Breast epithelium (tissue), 4 donors: ENCODE data around the gene COL9A3. TPM values are rescaled to one million over a fixed set of nuclear protein-coding genes. Genes with fewer than 3 reads are reported as not detected.
A peak's percentile ranks its signal among the peaks of the same experiment; 100 is the strongest.

Source experiments
- DNase-seq, 2 donors: peaks; one replicate each; pipeline ENCODE4 v3.0.0-alpha.2; 2019; ENCODE audit warnings: low spot score in 2 of 2
- H3K27ac ChIP-seq, 2 donors: fragments of 200-600 bp; sonication (generic) in 1 of 2; one replicate each; pipeline ENCODE4 v1.5.1; 2016 to 2019; ENCODE audit warnings: mild to moderate bottlenecking in 1 of 2
- H3K27me3 ChIP-seq, 2 donors: fragments of 200-600 bp; sonication (generic) in 1 of 2; one replicate each; pipeline versions ENCODE4 v1.5.1 to v1.6.0; 2017 to 2019; ENCODE audit warnings: control low read depth in 1 of 2, mild to moderate bottlenecking in 1 of 2
- H3K36me3 ChIP-seq: fragments of 200-600 bp; one replicate; pipeline ENCODE4 v1.5.1; 2019
- H3K4me1 ChIP-seq, 2 donors: fragments of 200-600 bp; sonication (generic); one replicate each; pipeline ENCODE4 v1.5.1; 2016 to 2019; ENCODE audit warnings: control low read depth in 1 of 2
- H3K4me3 ChIP-seq, 3 donors: fragments of 200-600 bp; sonication (generic); 1 replicate in 2 of 3; 2 replicates in 1 of 3; pipeline ENCODE4 v1.5.1; 2016 to 2019; ENCODE audit warnings: mild to moderate bottlenecking in 3 of 3, moderate library complexity in 2 of 3
- H3K9me3 ChIP-seq, 2 donors: fragments of 200-600 bp; sonication (generic) in 1 of 2; one replicate each; pipeline ENCODE4 v1.5.1; 2016 to 2019; ENCODE audit warnings: control low read depth in 1 of 2
- POLR2A ChIP-seq: fragments of 450-650 bp; IDR thresholded peaks from one replicate; pipeline ENCODE4 v1.6.1; 2016; ENCODE audit warnings: antibody characterized with exemption, mild to moderate bottlenecking, moderate library complexity
- POLR2AphosphoS5 ChIP-seq, 3 donors: sonication (generic); formaldehyde crosslinking; IDR thresholded peaks; one replicate each; pipeline ENCODE4 v1.6.1; 2017; ENCODE audit warnings: antibody characterized with exemption in 3 of 3
- intact Hi-C: fragments of 100-400 bp; cut with DNase I; formaldehyde crosslinking; loops from one replicate; pipeline ENCODE4 v1.15.1; 2023; ENCODE audit warnings: low total_unique reads
- total RNA-seq, 3 donors: library from RNA; depleted of rRNA; stranded (reverse); fragments of >200 nt; gene quantifications; one replicate each; pipeline ENCODE4 v1.1.0, GENCODE V29; 2016
- TF ChIP-seq, protein P1 (sequence below), 3 donors: fragments of 450-650 bp; IDR thresholded peaks; one replicate each; pipeline ENCODE4 v1.5.1; 2016 to 2017; ENCODE audit warnings: antibody characterized with exemption in 3 of 3, mild to moderate bottlenecking in 3 of 3, moderate library complexity in 3 of 3

COL9A3 gene
- total RNA-seq, 3 donors from 2014 or later: 0.16 to 10.2 (median 5.0) TPM

DNA sequence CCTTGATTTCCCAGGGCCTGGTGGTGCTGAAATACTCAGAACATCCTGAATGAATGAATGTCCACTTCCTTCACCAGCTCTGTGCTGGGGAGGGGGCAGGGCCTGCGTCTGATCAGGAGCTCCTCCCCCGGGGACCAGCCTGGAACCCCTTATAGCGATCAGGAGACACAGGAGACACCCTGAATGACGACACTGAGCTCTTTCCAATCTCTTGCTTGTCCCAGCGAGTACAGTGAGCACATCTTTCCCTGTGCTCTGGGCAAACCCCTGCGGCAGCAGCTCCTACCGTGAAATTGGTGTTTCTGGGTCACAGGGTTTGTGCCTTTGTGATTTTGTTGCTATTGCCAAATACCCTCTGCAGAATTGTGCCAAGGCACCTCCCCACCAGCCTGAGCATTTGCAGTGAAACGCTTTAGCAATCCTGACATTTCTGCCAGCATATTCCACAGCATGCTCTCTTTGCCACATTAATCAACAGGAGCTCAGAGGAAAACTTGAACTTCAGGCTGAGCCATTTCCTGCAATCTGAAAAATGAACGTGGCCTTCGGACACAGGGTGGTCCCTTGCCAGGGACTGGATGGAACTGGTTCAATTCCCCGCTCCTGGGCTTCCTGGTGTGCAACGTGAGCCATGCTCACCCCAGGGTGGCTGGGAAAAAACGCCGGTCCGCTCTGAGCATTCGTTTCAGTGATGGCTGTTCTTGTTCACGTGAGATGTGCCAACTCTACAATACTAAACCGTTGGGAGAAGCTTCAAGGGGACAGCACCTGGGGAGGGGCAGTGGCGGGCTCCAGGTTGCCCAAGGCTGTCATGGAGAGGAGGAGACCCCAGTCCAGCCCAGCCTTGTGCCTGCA is 43.6 kb upstream of the COL9A3 start:
- intact Hi-C loops: no loop called here
- H3K4me3 ChIP-seq: no peak overlapping the region
- DNase-seq: no peak
- H3K27ac ChIP-seq: peak overlapping the region in 1 of 2 donors; percentile 3
- TF ChIP-seq POLR2AphosphoS5 (IDR thresholded peaks at IDR 0.05) (no peak), POLR2A (no peak)
- TF ChIP-seq, protein P1, sequence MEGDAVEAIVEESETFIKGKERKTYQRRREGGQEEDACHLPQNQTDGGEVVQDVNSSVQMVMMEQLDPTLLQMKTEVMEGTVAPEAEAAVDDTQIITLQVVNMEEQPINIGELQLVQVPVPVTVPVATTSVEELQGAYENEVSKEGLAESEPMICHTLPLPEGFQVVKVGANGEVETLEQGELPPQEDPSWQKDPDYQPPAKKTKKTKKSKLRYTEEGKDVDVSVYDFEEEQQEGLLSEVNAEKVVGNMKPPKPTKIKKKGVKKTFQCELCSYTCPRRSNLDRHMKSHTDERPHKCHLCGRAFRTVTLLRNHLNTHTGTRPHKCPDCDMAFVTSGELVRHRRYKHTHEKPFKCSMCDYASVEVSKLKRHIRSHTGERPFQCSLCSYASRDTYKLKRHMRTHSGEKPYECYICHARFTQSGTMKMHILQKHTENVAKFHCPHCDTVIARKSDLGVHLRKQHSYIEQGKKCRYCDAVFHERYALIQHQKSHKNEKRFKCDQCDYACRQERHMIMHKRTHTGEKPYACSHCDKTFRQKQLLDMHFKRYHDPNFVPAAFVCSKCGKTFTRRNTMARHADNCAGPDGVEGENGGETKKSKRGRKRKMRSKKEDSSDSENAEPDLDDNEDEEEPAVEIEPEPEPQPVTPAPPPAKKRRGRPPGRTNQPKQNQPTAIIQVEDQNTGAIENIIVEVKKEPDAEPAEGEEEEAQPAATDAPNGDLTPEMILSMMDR (IDR thresholded peaks at IDR 0.05): no peak
- peaks cover 0 to 7% of the 10 kb centered on the region in 2 donors for H3K4me1 ChIP-seq
- no peaks in the 10 kb centered on the region for H3K36me3 ChIP-seq
- H3K27me3 ChIP-seq: peaks cover 0 to 28% of the 10 kb centered on the region in 2 donors
- H3K9me3 ChIP-seq: no peaks in the 10 kb centered on the region

DNA sequence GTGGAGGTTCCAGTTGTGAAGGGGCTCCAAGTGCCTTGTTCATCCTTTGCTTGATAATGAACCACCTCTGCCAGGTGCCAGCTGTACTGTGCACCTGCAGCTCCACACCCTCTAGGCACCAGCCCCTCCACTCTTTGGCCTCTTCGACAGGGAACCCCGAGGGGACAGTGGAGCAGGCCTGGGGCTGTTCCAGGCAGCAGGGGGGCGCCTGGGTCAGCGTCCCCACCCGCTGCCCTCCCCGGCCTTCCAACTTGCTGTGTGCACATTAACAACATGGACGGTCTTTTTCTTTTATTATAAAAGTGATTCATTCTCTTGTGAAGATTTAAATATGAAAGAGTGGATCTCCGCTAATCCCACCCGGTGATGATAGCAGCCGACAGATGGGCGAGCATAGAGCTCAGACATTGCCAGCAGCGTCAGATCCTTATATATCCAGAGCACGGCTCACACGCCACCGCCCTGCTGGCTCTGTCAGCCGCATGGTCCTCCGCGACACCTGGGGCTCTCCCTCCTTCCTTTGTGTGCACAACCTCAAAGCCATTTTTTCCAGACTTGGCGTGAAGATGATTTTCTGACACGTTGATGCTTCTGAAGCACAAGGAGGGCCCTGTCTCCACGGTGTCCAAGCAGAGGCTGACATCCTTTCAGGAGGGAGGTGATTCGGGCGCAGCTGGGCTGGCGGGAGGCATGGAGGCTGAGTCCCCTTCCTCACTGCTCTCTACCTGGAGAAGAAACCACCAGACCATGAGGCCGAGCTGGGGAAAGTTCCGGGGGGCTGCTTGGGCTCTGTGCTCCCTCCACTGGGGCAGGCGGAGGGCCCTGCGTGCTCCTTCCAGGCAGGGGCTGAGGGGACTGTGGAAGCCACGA is 42.8 kb upstream of the COL9A3 start:
- Histone ChIP-seq H3K27me3 (peaks cover 0 to 36% of the 10 kb centered on the region in 2 donors), H3K4me1 (no peaks in the 10 kb centered on the region), H3K27ac (no peak overlapping the region), H3K4me3 (no peak overlapping the region), H3K9me3 (no peaks in the 10 kb centered on the region), H3K36me3 (no peaks in the 10 kb centered on the region)
- no peak for DNase-seq
- TF ChIP-seq, protein P1 (IDR thresholded peaks at IDR 0.05): no peak
- TF ChIP-seq POLR2A (no peak), POLR2AphosphoS5 (IDR thresholded peaks at IDR 0.05) (no peak)
- intact Hi-C loops: no loop called here

DNA sequence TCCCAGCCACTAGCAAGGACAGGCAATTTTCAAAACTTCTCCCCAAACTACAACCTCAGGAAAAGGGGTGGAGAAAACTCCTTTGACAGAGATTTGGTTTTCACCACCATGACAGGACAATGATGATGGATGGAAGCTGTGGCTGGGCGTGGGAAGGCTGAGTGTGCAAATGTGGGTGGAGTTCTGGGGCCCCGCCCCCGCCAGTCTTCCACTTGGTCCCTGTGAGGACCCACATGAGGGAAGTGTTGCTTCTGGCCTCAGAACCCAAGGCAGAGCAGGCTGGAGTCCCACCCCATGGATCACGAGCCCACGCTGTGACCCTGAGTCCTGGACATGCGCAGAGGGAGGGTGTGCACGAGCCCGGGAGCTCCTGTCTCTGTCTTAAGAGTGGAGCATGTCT is 42.1 kb upstream of the COL9A3 start:
- no peaks in the 10 kb centered on the region for H3K4me1 ChIP-seq
- no peaks in the 10 kb centered on the region for H3K9me3 ChIP-seq
- DNase-seq: no peak
- no peaks in the 10 kb centered on the region for H3K36me3 ChIP-seq
- no peak overlapping the region for H3K4me3 ChIP-seq
- TF ChIP-seq, protein P1 (IDR thresholded peaks at IDR 0.05): no peak
- TF ChIP-seq POLR2A (no peak), POLR2AphosphoS5 (IDR thresholded peaks at IDR 0.05) (no peak)
- H3K27ac ChIP-seq: no peak overlapping the region
- intact Hi-C loops: loop anchor here (5.0 kb wide), 1 partner anchor 633 kb away; no protein-coding TSS in a partner anchor
- peaks cover 0 to 42% of the 10 kb centered on the region in 2 donors for H3K27me3 ChIP-seq

DNA sequence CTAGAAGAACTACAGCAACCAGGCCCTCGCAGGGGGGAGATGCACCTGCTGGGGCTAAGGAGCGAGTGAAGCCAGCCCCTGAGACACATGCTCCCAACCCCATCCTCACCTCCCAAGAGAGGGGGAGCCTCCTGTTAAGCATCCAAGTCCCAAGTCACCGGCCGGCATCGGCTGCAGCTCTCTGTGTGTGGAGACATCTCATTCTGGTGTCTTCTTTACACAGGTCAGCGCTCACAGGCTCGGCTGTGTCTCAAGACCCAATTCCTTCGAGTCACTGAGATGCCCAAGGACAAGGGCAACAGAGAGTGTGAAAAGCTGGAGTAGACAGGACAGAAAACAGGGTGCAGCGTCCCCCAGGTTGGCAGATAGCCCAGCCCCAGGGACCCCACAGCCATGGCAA is 41.6 kb upstream of the COL9A3 start:
- intact Hi-C loops: loop anchor here (5.0 kb wide), 1 partner anchor 632 kb away; no protein-coding TSS in a partner anchor
- Histone ChIP-seq H3K36me3 (no peaks in the 10 kb centered on the region), H3K9me3 (no peaks in the 10 kb centered on the region), H3K4me3 (no peak overlapping the region), H3K27me3 (peaks cover 0 to 45% of the 10 kb centered on the region in 2 donors), H3K27ac (no peak overlapping the region), H3K4me1 (no peaks in the 10 kb centered on the region)
- no peak for DNase-seq
- TF ChIP-seq, protein P1 (IDR thresholded peaks at IDR 0.05): no peak
- TF ChIP-seq POLR2A: no peak
- no peak for TF ChIP-seq POLR2AphosphoS5 (IDR thresholded peaks at IDR 0.05)
